GM23338 (cell line): ENCODE measurements around the gene SRGAP3. TPM values are rescaled to one million over a fixed set of nuclear protein-coding genes. Genes with fewer than 3 reads are reported as not detected.

Experiments used
- ATAC-seq: fragments of 200-7000 bp; cut with Tn5 transposase; 3 replicates; pipeline ENCODE4 v1.9.1; 2020
- DNase-seq: peaks from one replicate; pipeline ENCODE4 v3.0.0-alpha.2; 2015; ENCODE audit warnings: low spot score
- H2AFZ ChIP-seq: fragments of 200-600 bp; sonication (generic); 2 replicates; pipeline ENCODE4 v1.8.0; 2016; ENCODE audit warnings: antibody characterized with exemption, mild to moderate bottlenecking, moderate library complexity
- H3F3A ChIP-seq: fragments of 200-600 bp; sonication (generic); replicated peaks from 2 replicates; pipeline ENCODE4 v1.8.0; 2017; ENCODE audit warnings: antibody characterized with exemption, mixed run types, low read depth
- H3K27ac ChIP-seq: fragments of 200-600 bp; sonication (generic); 2 replicates; pipeline ENCODE4 v1.6.1; 2016; ENCODE audit warnings: low read depth
- H3K27me3 ChIP-seq: fragments of 200-600 bp; sonication (generic); 2 replicates; pipeline ENCODE4 v1.8.0; 2016; ENCODE audit warnings: mild to moderate bottlenecking, mixed run types, moderate library complexity; ENCODE audit not compliant: insufficient read depth
- H3K36me3 ChIP-seq: fragments of 200-600 bp; sonication (generic); 2 replicates; pipeline ENCODE4 v1.8.0; 2016; ENCODE audit warnings: mild to moderate bottlenecking; ENCODE audit not compliant: insufficient read depth
- H3K4me1 ChIP-seq: fragments of 200-600 bp; sonication (generic); 2 replicates; pipeline ENCODE4 v1.8.0; 2016; ENCODE audit warnings: mild to moderate bottlenecking, moderate library complexity; ENCODE audit not compliant: insufficient read depth
- H3K4me2 ChIP-seq: fragments of 200-600 bp; sonication (generic); 2 replicates; pipeline ENCODE4 v1.7.1; 2017; ENCODE audit warnings: mixed run types
- H3K4me3 ChIP-seq: fragments of 200-600 bp; sonication (generic); 2 replicates; pipeline ENCODE4 v1.6.1; 2016; ENCODE audit warnings: mixed run types
- H3K79me2 ChIP-seq: fragments of 200-600 bp; sonication (generic); replicated peaks from 2 replicates; pipeline ENCODE4 v1.8.0; 2017; ENCODE audit warnings: mild to moderate bottlenecking; ENCODE audit not compliant: insufficient read depth
- H3K9me2 ChIP-seq: fragments of 200-600 bp; sonication (generic); 2 replicates; pipeline ENCODE4 v1.8.0; 2017; ENCODE audit not compliant: insufficient read depth
- H4K20me1 ChIP-seq: fragments of 200-600 bp; sonication (generic); replicated peaks from 2 replicates; pipeline ENCODE4 v1.8.0; 2017; ENCODE audit warnings: mild to moderate bottlenecking; ENCODE audit not compliant: insufficient read depth
- H3K27ac Mint-ChIP-seq: 2 replicates; pipeline ENCODE4 v1.8.0; 2020; ENCODE audit warnings: inconsistent platforms, mild to moderate bottlenecking, moderate library complexity, mixed read lengths
- H3K27me3 Mint-ChIP-seq: 3 replicates; pipeline ENCODE4 v1.8.0; 2022; ENCODE audit warnings: low read depth, mild to moderate bottlenecking, moderate library complexity, mixed read lengths, inconsistent platforms; ENCODE audit not compliant: insufficient read depth, poor library complexity
- H3K36me3 Mint-ChIP-seq: 3 replicates; pipeline ENCODE4 v1.8.0; 2021; ENCODE audit warnings: low read depth, mild to moderate bottlenecking, inconsistent platforms, moderate library complexity, mixed read lengths
- H3K4me1 Mint-ChIP-seq: 3 replicates; pipeline ENCODE4 v1.8.0; 2020; ENCODE audit warnings: mild to moderate bottlenecking, inconsistent platforms, mixed read lengths
- H3K4me3 Mint-ChIP-seq: 3 replicates; pipeline ENCODE4 v1.8.0; 2021; ENCODE audit warnings: moderate library complexity, mild to moderate bottlenecking, inconsistent platforms, mixed read lengths
- H3K9me3 Mint-ChIP-seq: 3 replicates; pipeline ENCODE4 v1.8.0; 2020; ENCODE audit warnings: moderate library complexity, mild to moderate bottlenecking, inconsistent platforms, mixed read lengths
- EZH2 ChIP-seq: fragments of 200-600 bp; sonication (generic); IDR thresholded peaks from one replicate; pipeline ENCODE4 v1.8.0; 2017; ENCODE audit warnings: antibody characterized with exemption, mild to moderate bottlenecking, low read depth; ENCODE audit not compliant: unreplicated experiment
- REST ChIP-seq: IDR thresholded peaks from one replicate; pipeline ENCODE4 v1.6.1; 2018; ENCODE audit warnings: antibody characterized with exemption; ENCODE audit not compliant: unreplicated experiment
- ZNF331 ChIP-seq: fragments of 250-450 bp; sonication (Bioruptor Pico); IDR thresholded peaks from 2 replicates; pipeline ENCODE4 v1.5.0; 2020; ENCODE audit warnings: low read depth, mild to moderate bottlenecking, moderate library complexity
- ZNF462 ChIP-seq: fragments of 250-450 bp; sonication (Bioruptor Pico); IDR thresholded peaks from 2 replicates; pipeline ENCODE4 v1.5.0; 2020; ENCODE audit warnings: mild to moderate bottlenecking, moderate library complexity
- polyA plus RNA-seq: library from polyadenylated mRNA; unstranded; fragments of >200 nt; fragmentation: Nextera tagmentation; extraction: Ambion mirVana; gene quantifications from 2 replicates; pipeline ENCODE4 v1.2.1, GENCODE V29; 2016
- total RNA-seq: library from RNA; depleted of rRNA; stranded (reverse); fragments of >200 nt; shearing (Covaris generic); gene quantifications from 2 replicates; pipeline ENCODE4 v1.2.3, GENCODE V29; 2014

The SRGAP3 gene
- total and polyA plus RNA-seq, 2 experiments from 2014 or later: 6.4 to 9.4 TPM

- TF ChIP-seq ZNF462 (CRISPR knock-in tag): no peak
- TF ChIP-seq EZH2: no peak
- no peak for TF ChIP-seq ZNF331 (CRISPR knock-in tag)
- TF ChIP-seq REST: no peak
- ATAC-seq: no peak
- peaks cover 4% of the 10 kb centered on the region; the same call in 2 of the 3 replicates for H3K36me3 Mint-ChIP-seq
- no peak overlapping the region for H2AFZ ChIP-seq
- H3K4me1 ChIP-seq: no peaks in the 10 kb centered on the region
- H3K9me2 ChIP-seq: no peaks in the 10 kb centered on the region
- H3K27me3 Mint-ChIP-seq: peaks cover 12% of the 10 kb centered on the region
- H3K79me2 ChIP-seq: no peaks in the 10 kb centered on the region
- H3K27ac Mint-ChIP-seq: no peak overlapping the region
- no peak overlapping the region for H3K27ac ChIP-seq
- no peak overlapping the region for H3K4me2 ChIP-seq
- no peaks in the 10 kb centered on the region for H3K27me3 ChIP-seq
- H3K4me3 ChIP-seq: no peak overlapping the region
- H3K36me3 ChIP-seq: no peaks in the 10 kb centered on the region
- H3K4me1 Mint-ChIP-seq: no peaks in the 10 kb centered on the region
- H3K4me3 Mint-ChIP-seq: no peak overlapping the region
- H3K9me3 Mint-ChIP-seq: no peaks in the 10 kb centered on the region
- H4K20me1 ChIP-seq: no peaks in the 10 kb centered on the region; the same call in 1 of the 2 replicates
- no peak for DNase-seq
- no peaks in the 10 kb centered on the region for H3F3A ChIP-seq
Observed at GRCh38 chr3:9116336-9116735, 133.1 kb downstream of the SRGAP3 start.
